ENCODE data around the gene ARL5A.

- TF ChIP-seq CTCF (IDR thresholded peaks at IDR 0.05; ENCODE audit: low read depth, low read length) (no peak), MAX (IDR thresholded peaks at IDR 0.05; ENCODE audit: low read depth, low read length) (no peak), POLR2A (IDR thresholded peaks at IDR 0.05; ENCODE audit: extremely low read depth, insufficient read length) (no peak)
These were observed 53.0 kb downstream of the ARL5A start for GRCh38 chr2:151775057-151775740.

All from NB4 (cell line).